Activated naive CD4-positive, alpha-beta T cell treated with anti-CD3 and anti-CD28 coated beads for 36 hours (primary cell): ENCODE results near the gene IQSEC2. TPM values are rescaled to one million over a fixed set of nuclear protein-coding genes. Genes with fewer than 3 reads are reported as not detected.

ENCODE experiments used
- CTCF ChIA-PET: fragments of 350-600 bp; sonication (Branson Sonifier 250); formaldehyde crosslinking; loops from one replicate; lab custom pipeline; 2021; ENCODE audit warnings: antibody characterized with exemption; lab: Charles Lee
- DNase-seq: peaks from one replicate; pipeline ENCODE4 v3.0.0-alpha.2; 2020
- H3K27ac Mint-ChIP-seq: one replicate; pipeline ENCODE4 v1.8.0; 2021; ENCODE audit warnings: mild to moderate bottlenecking, mixed read lengths
- H3K27me3 Mint-ChIP-seq: one replicate; pipeline ENCODE4 v1.8.0; 2021; ENCODE audit warnings: low read depth, mixed read lengths
- H3K36me3 Mint-ChIP-seq: one replicate; pipeline ENCODE4 v1.8.0; 2021; ENCODE audit warnings: low read depth, mixed read lengths
- H3K4me1 Mint-ChIP-seq: one replicate; pipeline ENCODE4 v1.8.0; 2021; ENCODE audit warnings: low read depth, mixed read lengths
- H3K4me3 Mint-ChIP-seq: one replicate; pipeline ENCODE4 v1.8.0; 2021; ENCODE audit warnings: mild to moderate bottlenecking, moderate library complexity, mixed read lengths
- H3K9me3 Mint-ChIP-seq: one replicate; pipeline ENCODE4 v1.8.0; 2021; ENCODE audit warnings: mixed read lengths
- intact Hi-C: fragments of 100-400 bp; cut with micrococcal nuclease; formaldehyde crosslinking; loops from one replicate; pipeline ENCODE4 v1.15.1; 2023
- total RNA-seq, 2 experiments: library from RNA; stranded (reverse); gene quantifications; one replicate each; pipeline ENCODE4 v1.2.3, GENCODE V29; 2021

Gene IQSEC2
- total RNA-seq, 2 experiments from 2014 or later, result 0.20 to 0.48 TPM

DNA sequence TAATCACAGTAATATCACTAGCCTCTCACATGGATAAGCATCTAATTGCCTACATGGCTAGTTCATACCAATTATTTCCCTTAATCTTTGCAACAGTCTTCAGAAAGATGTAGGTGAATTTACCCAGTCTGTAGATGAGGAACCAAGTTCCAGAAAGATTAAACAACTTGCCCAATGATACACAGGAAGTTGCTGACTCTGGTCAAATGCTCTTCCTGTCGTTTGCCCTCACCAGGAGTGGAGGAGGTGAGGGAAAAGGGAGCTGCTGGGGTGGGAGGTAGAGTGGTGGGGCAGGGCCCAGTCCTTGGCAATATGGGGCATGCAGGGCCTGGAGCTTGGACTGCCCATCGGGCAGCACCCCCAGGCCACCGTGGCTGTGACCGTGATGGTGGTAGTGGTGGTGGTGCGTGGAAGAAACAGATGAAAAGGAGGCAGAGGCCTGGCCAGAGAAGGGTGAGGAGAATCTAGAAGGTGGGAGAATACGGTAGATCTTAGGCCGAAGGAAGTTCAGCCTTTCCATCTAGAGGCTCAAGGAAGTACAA lies 54.1 kb downstream of the IQSEC2 start:
- no peak overlapping the region for H3K27ac Mint-ChIP-seq
- no peaks in the 10 kb centered on the region for H3K27me3 Mint-ChIP-seq
- DNase-seq, result no peak
- peaks cover 7% of the 10 kb centered on the region for H3K36me3 Mint-ChIP-seq
- peaks cover 15% of the 10 kb centered on the region for H3K4me1 Mint-ChIP-seq
- no peak overlapping the region for H3K4me3 Mint-ChIP-seq
- H3K9me3 Mint-ChIP-seq, result no peaks in the 10 kb centered on the region
- CTCF ChIA-PET, result no interaction called here
- intact Hi-C loops, result loop anchor here (10.0 kb wide), 1 partner anchor 818 kb away; the partner anchor contains the start of gene PHF8

DNA sequence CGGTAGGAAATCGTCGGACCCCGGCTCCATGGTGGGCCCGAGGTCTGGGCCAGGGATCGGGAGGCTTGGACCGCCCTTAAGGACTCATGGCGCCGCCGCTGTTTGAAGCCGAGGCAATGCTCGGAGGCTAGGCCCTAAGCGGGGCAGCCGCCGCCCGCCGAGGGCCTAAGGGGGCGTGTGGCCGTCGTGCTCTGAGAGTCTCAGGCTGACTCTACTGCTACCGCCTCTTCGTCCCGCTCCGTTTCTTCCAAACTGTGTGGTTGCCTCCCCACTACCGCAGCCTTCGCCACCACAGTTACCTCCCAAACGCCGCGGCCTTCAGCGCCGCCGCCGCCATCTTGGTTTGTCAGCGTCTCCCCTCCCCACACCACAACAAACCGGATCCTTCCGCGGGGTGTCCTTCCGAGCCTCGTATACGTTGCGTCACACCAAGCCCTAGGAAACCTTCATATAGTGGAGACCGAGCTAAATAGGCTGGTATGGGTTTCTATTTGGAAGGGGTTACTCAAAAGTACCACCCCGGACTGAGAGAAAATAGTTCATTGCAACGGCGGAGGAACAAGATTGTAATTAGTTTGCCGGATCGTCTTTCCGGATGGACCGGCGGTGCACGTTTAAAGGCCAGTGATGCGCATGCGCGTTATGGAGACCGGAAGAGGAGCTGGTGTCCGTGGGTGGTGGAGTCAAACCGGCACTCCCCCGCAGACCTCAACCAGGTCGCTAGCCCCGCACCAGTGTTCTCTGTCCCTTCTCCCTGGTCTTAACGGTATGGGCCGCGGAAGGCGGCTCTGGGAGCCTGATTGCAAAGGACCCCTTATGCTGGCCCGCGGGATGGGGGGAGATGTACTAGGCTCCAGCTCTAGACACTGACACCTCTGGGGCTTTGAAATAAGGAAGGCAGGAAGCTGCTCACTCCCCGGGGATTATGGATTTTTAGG lies 56.3 kb downstream of the IQSEC2 start, which contains the start of gene KDM5C:
Gene KDM5C, minus strand, starts transcription at position 348 of the 938 bp plus-strand sequence. Its CDS starts 318 bp downstream, at position 30.
- intact Hi-C loops, result loop anchor here (2.0 to 10.0 kb wide), 4 partner anchors 36 to 820 kb away; partner anchors contain the start of genes PHF8, RIBC1 and SMC1A

DNA sequence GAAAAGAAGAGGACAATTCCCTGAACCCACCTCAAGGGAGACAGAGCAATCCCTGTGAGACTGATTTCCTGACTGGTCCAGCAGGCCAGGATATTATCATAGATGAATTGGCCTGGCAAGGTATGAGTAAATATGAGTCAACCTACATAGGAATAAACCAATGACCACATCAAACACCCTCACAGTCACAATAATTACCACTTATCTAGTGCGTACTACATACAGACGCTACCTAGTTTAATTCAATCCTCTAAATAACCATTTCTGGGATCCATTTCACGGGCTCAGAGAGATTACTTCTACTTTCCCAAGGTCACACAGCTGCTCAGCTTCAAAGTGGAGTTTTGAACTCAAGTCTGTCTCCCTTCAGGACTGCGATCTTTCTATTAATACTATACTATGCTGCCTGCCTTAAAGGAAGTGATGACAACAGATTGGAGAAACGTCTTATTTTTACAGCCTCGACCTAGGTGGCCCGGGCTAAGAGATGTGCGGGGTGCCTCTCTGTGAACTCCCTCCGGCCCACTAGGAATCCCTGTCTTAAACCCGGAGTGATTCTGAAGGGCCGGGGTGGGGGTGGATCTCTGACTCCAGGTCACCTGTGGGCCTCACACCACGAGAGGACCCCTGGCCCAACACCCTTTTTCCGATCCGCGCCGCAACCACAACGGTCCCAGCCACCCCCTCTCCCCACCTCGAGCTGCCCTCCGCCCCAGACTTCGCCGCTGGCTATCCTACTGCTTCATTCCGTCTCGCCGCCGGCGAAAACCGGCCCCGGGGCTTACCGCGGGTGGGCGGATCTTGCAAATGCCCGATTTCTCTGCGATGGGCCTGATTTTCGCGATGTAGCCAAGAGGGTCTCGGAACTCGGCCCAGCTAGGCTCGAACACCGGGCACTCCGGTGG lies 57.2 kb downstream of the IQSEC2 start:
- H3K4me3 Mint-ChIP-seq, result peak overlapping the region; percentile 91
- H3K27ac Mint-ChIP-seq, result peak overlapping the region; percentile 95
- peaks cover 7% of the 10 kb centered on the region for H3K36me3 Mint-ChIP-seq
- intact Hi-C loops, result loop anchor here (2.0 to 10.0 kb wide), 4 partner anchors 35 to 821 kb away; partner anchors contain the start of genes PHF8, RIBC1 and SMC1A
- CTCF ChIA-PET, result interaction anchor here (1.4 kb wide), 1 partner anchor 89 kb away, joined by 4 read pairs; no protein-coding TSS in a partner anchor
- no peaks in the 10 kb centered on the region for H3K9me3 Mint-ChIP-seq
- peak; percentile 6 for DNase-seq
- H3K27me3 Mint-ChIP-seq, result no peaks in the 10 kb centered on the region
- peaks cover 34% of the 10 kb centered on the region for H3K4me1 Mint-ChIP-seq

More for the DNA sequence above, 56.3 kb downstream of the IQSEC2 start, which contains the start of gene KDM5C:
- H3K27ac Mint-ChIP-seq, result peak within 1 kb of the TSS; percentile 95
- H3K27me3 Mint-ChIP-seq, result no peaks in the 10 kb centered on the region
- peaks cover 7% of the 10 kb centered on the region for H3K36me3 Mint-ChIP-seq
- H3K4me1 Mint-ChIP-seq, result peaks cover 32% of the 10 kb centered on the region
- no peaks in the 10 kb centered on the region for H3K9me3 Mint-ChIP-seq
- peak; percentile 89 for DNase-seq
- peak within 1 kb of the TSS; percentile 91 for H3K4me3 Mint-ChIP-seq
- CTCF ChIA-PET, result interaction anchor here (1.1 to 1.6 kb wide), 2 partner anchors 14 to 153 kb away, joined by 3 to 4 read pairs; no protein-coding TSS in a partner anchor

DNA sequence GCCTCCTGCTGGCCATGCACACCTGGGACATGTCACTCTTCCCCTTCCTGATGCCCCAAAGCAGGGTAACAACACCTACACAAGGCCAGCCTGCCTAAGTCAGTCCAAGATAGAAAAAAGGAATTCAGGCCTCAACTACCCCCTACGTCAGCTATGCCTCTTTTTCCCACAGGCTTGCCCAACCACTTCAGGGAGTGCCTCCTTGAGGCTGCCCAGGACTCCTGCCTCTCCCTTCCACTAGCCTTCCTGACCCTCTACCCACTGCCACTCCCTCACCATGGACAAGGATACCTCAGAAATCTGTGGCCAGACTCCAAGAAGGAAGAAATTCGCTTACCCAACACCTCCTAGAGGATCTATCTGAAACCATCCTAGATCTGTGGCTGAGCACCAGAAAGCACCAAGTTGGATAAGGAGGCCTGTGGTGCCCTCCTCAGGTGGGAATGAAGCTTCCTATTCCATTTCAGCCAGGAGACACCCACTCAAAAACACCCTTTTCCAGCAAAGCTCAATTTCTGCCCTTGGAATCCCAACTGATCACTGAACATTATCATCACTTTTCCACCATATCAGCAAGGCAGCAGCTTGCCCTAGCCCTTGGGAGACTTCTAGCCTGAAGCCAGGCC lies 58.2 kb downstream of the IQSEC2 start:
- DNase-seq, result no peak
- H3K9me3 Mint-ChIP-seq, result no peaks in the 10 kb centered on the region
- peak overlapping the region; percentile 91 for H3K4me3 Mint-ChIP-seq
- CTCF ChIA-PET, result interaction anchor here (1.4 kb wide), 1 partner anchor 90 kb away, joined by 4 read pairs; no protein-coding TSS in a partner anchor
- H3K4me1 Mint-ChIP-seq, result peaks cover 34% of the 10 kb centered on the region
- peak overlapping the region; percentile 95 for H3K27ac Mint-ChIP-seq
- H3K27me3 Mint-ChIP-seq, result no peaks in the 10 kb centered on the region
- intact Hi-C loops, result loop anchor here (10.0 kb wide), 1 partner anchor 822 kb away; the partner anchor contains the start of gene PHF8
- H3K36me3 Mint-ChIP-seq, result peaks cover 10% of the 10 kb centered on the region

Other genes starting within 250 kb of the IQSEC2 start
- under 1 TPM in 1 of 2 experiments, not detected in 1; 0.05 TPM for gene GPR173, start 232.8 kb downstream of the IQSEC2 start, total RNA-seq
- 10 to 100 TPM; 72.2 to 74.4 TPM for gene TSPYL2, start 199.2 kb downstream of the IQSEC2 start, total RNA-seq
- 1 to 10 TPM; 7.5 to 9.2 TPM for gene KANTR, start 187.4 kb downstream of the IQSEC2 start, total RNA-seq
- gene KDM5C, start 56.4 kb downstream of the IQSEC2 start, total RNA-seq, result 10 to 100 TPM; 67.4 to 68.2 TPM
- 100 to 1,000 TPM; 169 to 170 TPM for gene SMC1A, start 141.1 kb upstream of the IQSEC2 start, total RNA-seq
- gene RIBC1, start 141.3 kb upstream of the IQSEC2 start, total RNA-seq, result under 1 TPM; 0.48 to 0.67 TPM
- 10 to 100 TPM; 69.2 to 75.2 TPM for gene HSD17B10, start 152.8 kb upstream of the IQSEC2 start, total RNA-seq